ENCODE data around the gene NLRP6. TPM values are rescaled to one million over a fixed set of nuclear protein-coding genes. Genes with fewer than 3 reads are reported as not detected.
"Not testable (repeated sequence)": the region's sequence is repeated elsewhere in the genome, so short reads cannot be mapped to it uniquely, and the experiment has no call there.

NLRP6 gene
- polyA plus RNA-seq, 4 donors, result 0.20 to 0.80 (median 0.36) TPM

GRCh38 chr11:280706-281485, 2.7 kb downstream of the NLRP6 start:
- DNase-seq (ENCODE audit: low read depth in 4 of 4, low spot score in 3 of 4), result no peak

- DNase-seq (ENCODE audit: low read depth in 4 of 4, low spot score in 3 of 4), result no peak
Measured at GRCh38 chr11:281486-282161, 3.4 kb downstream of the NLRP6 start.

- DNase-seq (ENCODE audit: low read depth in 4 of 4, low spot score in 3 of 4), result no peak
Measured at GRCh38 chr11:282171-282570, 4.0 kb downstream of the NLRP6 start.

GRCh38 chr11:282630-283360, 4.6 kb downstream of the NLRP6 start:
- DNase-seq (ENCODE audit: low read depth in 4 of 4, low spot score in 3 of 4), result no peak

GRCh38 chr11:283405-284104, 5.3 kb downstream of the NLRP6 start:
- no peak for DNase-seq (ENCODE audit: low read depth in 4 of 4, low spot score in 3 of 4)

GRCh38 chr11:284105-285020, 6.2 kb downstream of the NLRP6 start:
- DNase-seq (ENCODE audit: low read depth in 4 of 4, low spot score in 3 of 4), result no peak

- no peak for DNase-seq (ENCODE audit: low read depth in 4 of 4, low spot score in 3 of 4)
Measured at GRCh38 chr11:285021-285893, 7.0 kb downstream of the NLRP6 start.

GRCh38 chr11:285894-286220, 7.7 kb downstream of the NLRP6 start:
- no peak for DNase-seq (ENCODE audit: low read depth in 4 of 4, low spot score in 3 of 4)

GRCh38 chr11:286977-287820, 9.0 kb downstream of the NLRP6 start:
- DNase-seq (ENCODE audit: low read depth in 4 of 4, low spot score in 3 of 4), result not testable (repeated sequence)

GRCh38 chr11:287821-288477, 9.7 kb downstream of the NLRP6 start:
- no peak for DNase-seq (ENCODE audit: low read depth in 4 of 4, low spot score in 3 of 4)

- DNase-seq (ENCODE audit: low read depth in 4 of 4, low spot score in 3 of 4), result no peak
Measured at GRCh38 chr11:288478-289397, 10.5 kb downstream of the NLRP6 start, which contains the start of gene PGGHG. TSS of gene PGGHG (plus strand) at chr11:289126. CDS start at chr11:289817, 691 bp downstream.

- DNase-seq (ENCODE audit: low read depth in 4 of 4, low spot score in 3 of 4), result no peak
Measured at GRCh38 chr11:289398-289711, 11.1 kb downstream of the NLRP6 start.

- DNase-seq (ENCODE audit: low read depth in 4 of 4, low spot score in 3 of 4), result no peak
Measured at GRCh38 chr11:289712-290620, 11.8 kb downstream of the NLRP6 start.

- no peak for DNase-seq (ENCODE audit: low read depth in 4 of 4, low spot score in 3 of 4)
Measured at GRCh38 chr11:290621-291231, 12.5 kb downstream of the NLRP6 start.

Data from right renal pelvis (tissue), 4 donors.